ENCODE measurements around the gene PRSS57.

PRSS57 gene

GRCh38 chr19:694481-695351 is 536 bp downstream of the PRSS57 start:
- DNase-seq (ENCODE audit: low read depth in 2 of 2): no peak

- no peak for DNase-seq (ENCODE audit: low read depth in 2 of 2)
Measured at GRCh38 chr19:690203-690602, 5.0 kb downstream of the PRSS57 start.

- no peak for DNase-seq (ENCODE audit: low read depth in 2 of 2)
Measured at GRCh38 chr19:688992-689391, 6.3 kb downstream of the PRSS57 start.

GRCh38 chr19:688214-688613 is 7.0 kb downstream of the PRSS57 start:
- no peak for DNase-seq (ENCODE audit: low read depth in 2 of 2)

- DNase-seq (ENCODE audit: low read depth in 2 of 2): no peak
Measured at GRCh38 chr19:687569-688166, 7.6 kb downstream of the PRSS57 start.

GRCh38 chr19:686589-687297 is 8.5 kb downstream of the PRSS57 start:
- no peak for DNase-seq (ENCODE audit: low read depth in 2 of 2)

GRCh38 chr19:685454-685931 is 9.8 kb downstream of the PRSS57 start:
- DNase-seq (ENCODE audit: low read depth in 2 of 2): no peak

- DNase-seq (ENCODE audit: low read depth in 2 of 2): no peak
Measured at GRCh38 chr19:682678-683320, 12.5 kb downstream of the PRSS57 start.

GRCh38 chr19:681029-682019 is 13.9 kb downstream of the PRSS57 start:
- no peak for DNase-seq (ENCODE audit: low read depth in 2 of 2)

GRCh38 chr19:680287-681028 is 14.8 kb downstream of the PRSS57 start:
- DNase-seq (ENCODE audit: low read depth in 2 of 2): peak; percentile 100

GRCh38 chr19:679418-680286 is 15.6 kb downstream of the PRSS57 start:
- no peak for DNase-seq (ENCODE audit: low read depth in 2 of 2)

- DNase-seq (ENCODE audit: low read depth in 2 of 2): no peak
Measured at GRCh38 chr19:678791-679388, 16.4 kb downstream of the PRSS57 start.

- DNase-seq (ENCODE audit: low read depth in 2 of 2): no peak
Measured at GRCh38 chr19:677601-678436, 17.4 kb downstream of the PRSS57 start.

- no peak for DNase-seq (ENCODE audit: low read depth in 2 of 2)
Measured at GRCh38 chr19:677201-677600, 18.1 kb downstream of the PRSS57 start.

- DNase-seq (ENCODE audit: low read depth in 2 of 2): no peak
Measured at GRCh38 chr19:676339-677105, 18.7 kb downstream of the PRSS57 start, which contains the start of gene FSTL3. TSS of gene FSTL3 (plus strand) at chr19:676392. CDS start at chr19:676424, 32 bp downstream.

- no peak for DNase-seq (ENCODE audit: low read depth in 2 of 2)
Measured at GRCh38 chr19:676007-676338, 19.3 kb downstream of the PRSS57 start.

Measured in stimulated activated CD8-positive, alpha-beta memory T cell treated with anti-CD3 and anti-CD28 coated beads, Interleukin-15, amount 100 ng/mL, for 48 hours (primary cell).